Measurements from ENCODE around the gene AGT.

The AGT gene

GRCh38 chr1:230713915-230714764, at the start of gene AGT:
TSS of gene AGT (minus strand) at chr1:230714122. CDS start at chr1:230710823, 3,299 bp downstream.
- Histone ChIP-seq H3K36me3 (ENCODE audit: insufficient read depth, low read length) (no peaks in the 10 kb centered on the region), H3K9ac (ENCODE audit: low read length) (no peak within 1 kb of the TSS), H3K9me3 (ENCODE audit: low read length) (no peaks in the 10 kb centered on the region), H3K4me1 (ENCODE audit: insufficient read depth, low read length) (peaks cover 9% of the 10 kb centered on the region), H3K27me3 (ENCODE audit: control insufficient read depth in 1 of 2, insufficient read depth in 2 of 2, low read length in 2 of 2) (no peaks in the 10 kb centered on the region), H3K4me3 (ENCODE audit: low read depth in 1 of 2, low read length in 2 of 2) (peak within 1 kb of the TSS in 1 of 2 donors; percentile 17), H3K27ac (ENCODE audit: low read depth, low read length) (no peak within 1 kb of the TSS)

- Histone ChIP-seq H3K36me3 (ENCODE audit: insufficient read depth, low read length) (no peaks in the 10 kb centered on the region), H3K4me1 (ENCODE audit: insufficient read depth, low read length) (no peaks in the 10 kb centered on the region), H3K4me3 (ENCODE audit: low read depth in 1 of 2, low read length in 2 of 2) (no peak overlapping the region), H3K27me3 (ENCODE audit: control insufficient read depth in 1 of 2, insufficient read depth in 2 of 2, low read length in 2 of 2) (no peaks in the 10 kb centered on the region), H3K27ac (ENCODE audit: low read depth, low read length) (no peak overlapping the region), H3K9me3 (ENCODE audit: low read length) (no peaks in the 10 kb centered on the region), H3K9ac (ENCODE audit: low read length) (no peak overlapping the region)
Measured at GRCh38 chr1:230761443-230762167, 47.7 kb upstream of the AGT start.

DNA sequence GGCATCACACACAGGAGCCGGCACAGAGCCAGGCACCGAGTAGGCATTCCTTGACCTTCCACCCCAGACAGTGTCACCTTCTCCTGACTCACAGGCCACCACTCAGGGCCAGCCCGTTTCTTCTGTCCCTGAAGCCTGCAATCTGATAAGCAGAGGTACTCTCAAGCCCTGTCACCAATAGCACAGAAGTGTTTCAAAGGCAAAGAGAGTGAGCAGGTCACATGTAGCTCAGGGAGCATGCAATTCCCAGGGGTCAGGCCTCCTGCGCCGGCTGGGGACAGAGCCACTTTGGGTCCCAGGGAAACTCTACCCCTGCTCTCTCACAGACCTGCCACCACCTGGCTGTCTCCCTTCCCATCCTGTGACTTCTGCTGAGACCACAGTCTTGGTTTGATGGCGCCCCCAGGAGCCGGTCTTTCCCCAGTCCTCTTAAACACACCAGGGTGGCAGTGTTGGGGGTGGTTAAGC, 46.5 kb upstream of the AGT start:
- Histone ChIP-seq H3K4me1 (ENCODE audit: insufficient read depth, low read length) (no peaks in the 10 kb centered on the region), H3K9ac (ENCODE audit: low read length) (no peak overlapping the region), H3K27me3 (ENCODE audit: control insufficient read depth in 1 of 2, insufficient read depth in 2 of 2, low read length in 2 of 2) (no peaks in the 10 kb centered on the region), H3K9me3 (ENCODE audit: low read length) (no peaks in the 10 kb centered on the region), H3K4me3 (ENCODE audit: low read depth in 1 of 2, low read length in 2 of 2) (no peak overlapping the region), H3K27ac (ENCODE audit: low read depth, low read length) (no peak overlapping the region), H3K36me3 (ENCODE audit: insufficient read depth, low read length) (no peaks in the 10 kb centered on the region)

DNA sequence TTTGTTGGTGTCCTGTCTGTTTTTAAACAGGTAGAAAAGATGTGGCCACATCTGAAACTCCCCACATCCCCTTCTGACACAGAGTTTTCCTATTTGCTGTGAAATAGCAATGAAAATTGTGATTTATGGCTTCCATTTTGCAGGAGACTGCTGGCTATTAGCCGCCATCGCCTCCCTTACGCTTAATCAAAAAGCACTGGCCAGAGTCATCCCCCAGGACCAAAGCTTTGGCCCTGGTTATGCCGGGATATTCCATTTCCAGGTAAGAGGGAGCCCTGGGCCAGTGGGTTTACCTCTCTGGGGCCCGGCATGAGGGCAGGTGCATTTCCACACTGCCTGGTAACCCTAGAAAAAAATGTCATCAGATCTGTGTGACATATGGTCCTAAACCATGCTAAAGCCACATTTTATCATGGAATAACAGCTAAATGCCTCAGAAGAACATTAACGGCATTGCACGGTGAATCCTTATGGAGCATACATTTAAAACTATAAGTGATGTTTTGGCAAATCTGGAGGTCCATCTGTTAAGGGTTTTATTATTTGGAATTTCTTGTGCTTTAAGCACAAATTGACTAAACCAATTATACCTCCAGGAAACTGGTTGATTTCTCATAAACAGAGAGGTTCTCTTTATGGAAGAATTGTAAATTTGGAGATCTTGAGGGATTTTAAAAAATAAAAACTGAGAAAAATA, 45.6 kb upstream of the AGT start:
- Histone ChIP-seq H3K4me3 (ENCODE audit: low read depth in 1 of 2, low read length in 2 of 2) (no peak overlapping the region), H3K4me1 (ENCODE audit: insufficient read depth, low read length) (no peaks in the 10 kb centered on the region), H3K27me3 (ENCODE audit: control insufficient read depth in 1 of 2, insufficient read depth in 2 of 2, low read length in 2 of 2) (no peaks in the 10 kb centered on the region), H3K27ac (ENCODE audit: low read depth, low read length) (no peak overlapping the region), H3K9ac (ENCODE audit: low read length) (no peak overlapping the region), H3K9me3 (ENCODE audit: low read length) (no peaks in the 10 kb centered on the region), H3K36me3 (ENCODE audit: insufficient read depth, low read length) (no peaks in the 10 kb centered on the region)

- Histone ChIP-seq H3K9me3 (ENCODE audit: low read length) (no peaks in the 10 kb centered on the region), H3K9ac (ENCODE audit: low read length) (no peak overlapping the region), H3K27me3 (ENCODE audit: control insufficient read depth in 1 of 2, insufficient read depth in 2 of 2, low read length in 2 of 2) (no peaks in the 10 kb centered on the region), H3K4me3 (ENCODE audit: low read depth in 1 of 2, low read length in 2 of 2) (no peak overlapping the region), H3K27ac (ENCODE audit: low read depth, low read length) (no peak overlapping the region), H3K36me3 (ENCODE audit: insufficient read depth, low read length) (no peaks in the 10 kb centered on the region), H3K4me1 (ENCODE audit: insufficient read depth, low read length) (no peaks in the 10 kb centered on the region)
Measured at GRCh38 chr1:230758709-230759368, 44.9 kb upstream of the AGT start.

DNA sequence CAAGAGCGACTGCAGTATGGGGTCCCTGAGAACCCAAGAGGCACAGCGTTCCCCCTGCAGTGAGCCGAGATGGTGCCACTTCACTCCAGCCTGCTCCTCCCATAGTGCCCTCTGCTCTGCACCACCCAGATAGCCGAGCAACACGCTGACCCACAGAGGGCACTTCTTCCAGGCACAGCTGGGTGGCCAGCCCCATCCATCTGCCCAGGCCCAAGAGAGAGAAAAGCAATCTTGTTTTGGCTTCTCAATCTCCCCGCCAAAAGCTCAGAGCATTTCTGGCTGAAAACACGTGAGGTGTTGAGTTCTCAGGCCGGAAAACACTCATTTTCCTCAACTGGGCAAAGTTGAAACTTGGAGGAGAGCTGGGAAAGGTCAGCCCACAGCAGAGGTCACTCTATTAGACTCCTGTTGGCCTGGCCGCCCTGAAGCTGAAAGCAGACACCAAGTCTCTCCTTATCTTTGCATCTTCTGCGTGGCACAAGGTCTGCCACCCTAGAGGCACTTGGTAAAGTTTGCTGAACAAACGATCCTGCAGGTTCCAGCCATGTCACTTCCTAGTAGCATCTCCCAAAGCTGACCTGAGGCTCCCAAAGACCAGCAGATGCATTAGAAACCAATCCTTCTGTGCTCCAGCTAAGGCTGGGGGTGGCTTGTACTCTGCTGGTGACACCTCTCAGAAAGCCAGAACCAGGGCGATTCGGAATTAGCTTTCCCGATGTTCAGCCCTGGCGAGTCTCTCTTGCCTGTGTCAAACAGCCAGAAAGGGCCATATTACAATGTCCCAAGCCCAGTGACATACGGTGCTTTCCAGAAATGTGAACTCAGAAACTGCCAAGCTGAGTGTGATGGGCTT, 44.2 kb upstream of the AGT start:
- Histone ChIP-seq H3K4me3 (ENCODE audit: low read depth in 1 of 2, low read length in 2 of 2) (no peak overlapping the region), H3K9me3 (ENCODE audit: low read length) (no peaks in the 10 kb centered on the region), H3K4me1 (ENCODE audit: insufficient read depth, low read length) (no peaks in the 10 kb centered on the region), H3K27ac (ENCODE audit: low read depth, low read length) (no peak overlapping the region), H3K36me3 (ENCODE audit: insufficient read depth, low read length) (no peaks in the 10 kb centered on the region), H3K27me3 (ENCODE audit: control insufficient read depth in 1 of 2, insufficient read depth in 2 of 2, low read length in 2 of 2) (no peaks in the 10 kb centered on the region), H3K9ac (ENCODE audit: low read length) (no peak overlapping the region)

DNA sequence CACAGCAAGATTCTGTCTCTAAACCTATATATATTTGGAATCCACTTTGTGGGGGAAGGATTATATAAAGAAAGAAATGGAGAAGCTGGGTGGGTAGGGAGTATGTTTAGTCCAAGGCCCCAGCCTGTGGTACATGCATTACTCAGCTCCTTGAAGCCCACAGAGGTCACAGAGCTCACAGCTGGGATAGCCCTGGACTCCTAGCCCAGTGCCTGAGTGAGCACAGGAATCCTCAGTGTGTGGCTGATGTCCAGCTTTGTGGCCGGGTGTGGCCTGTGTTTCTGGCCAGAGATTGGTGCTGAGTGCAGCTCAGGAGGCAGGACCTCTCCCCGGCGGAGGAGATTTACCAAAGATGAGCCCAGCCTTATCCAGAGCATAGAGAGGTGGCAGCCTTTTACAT, 40.9 kb upstream of the AGT start:
- Histone ChIP-seq H3K9me3 (ENCODE audit: low read length) (no peaks in the 10 kb centered on the region), H3K4me3 (ENCODE audit: low read depth in 1 of 2, low read length in 2 of 2) (no peak overlapping the region), H3K9ac (ENCODE audit: low read length) (no peak overlapping the region), H3K27ac (ENCODE audit: low read depth, low read length) (no peak overlapping the region), H3K4me1 (ENCODE audit: insufficient read depth, low read length) (no peaks in the 10 kb centered on the region), H3K36me3 (ENCODE audit: insufficient read depth, low read length) (no peaks in the 10 kb centered on the region), H3K27me3 (ENCODE audit: control insufficient read depth in 1 of 2, insufficient read depth in 2 of 2, low read length in 2 of 2) (no peaks in the 10 kb centered on the region)

GRCh38 chr1:230753586-230754251, 39.8 kb upstream of the AGT start:
- no peak overlapping the region for H3K27ac ChIP-seq (ENCODE audit: low read depth, low read length)
- no peaks in the 10 kb centered on the region for H3K4me1 ChIP-seq (ENCODE audit: insufficient read depth, low read length)
- H3K36me3 ChIP-seq (ENCODE audit: insufficient read depth, low read length) = no peaks in the 10 kb centered on the region
- H3K9me3 ChIP-seq (ENCODE audit: low read length) = no peaks in the 10 kb centered on the region
- H3K4me3 ChIP-seq (ENCODE audit: low read depth in 1 of 2, low read length in 2 of 2) = peak overlapping the region in 1 of 2 donors; percentile 4
- no peaks in the 10 kb centered on the region for H3K27me3 ChIP-seq (ENCODE audit: control insufficient read depth in 1 of 2, insufficient read depth in 2 of 2, low read length in 2 of 2)
- H3K9ac ChIP-seq (ENCODE audit: low read length) = no peak overlapping the region

DNA sequence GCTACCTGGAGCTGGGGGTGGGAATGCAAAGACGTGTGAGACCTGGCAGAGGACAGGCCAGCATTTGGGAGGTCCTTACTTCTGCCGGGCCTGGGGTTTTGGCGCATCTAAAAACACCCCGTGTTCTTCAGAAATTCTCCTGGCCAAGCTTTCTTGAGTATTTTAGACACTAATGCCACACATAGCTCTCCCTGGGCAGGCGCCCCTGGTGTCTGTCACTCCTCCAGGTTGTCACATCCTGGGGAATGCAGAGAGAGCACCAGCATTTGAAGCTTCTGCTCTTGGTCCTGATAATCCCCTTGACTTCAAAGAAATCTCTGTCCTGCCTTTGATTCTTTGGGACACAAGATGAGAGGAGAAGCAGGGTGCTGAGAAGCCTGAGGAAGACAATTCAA, 39.3 kb upstream of the AGT start:
- Histone ChIP-seq H3K27me3 (ENCODE audit: control insufficient read depth in 1 of 2, insufficient read depth in 2 of 2, low read length in 2 of 2) (no peaks in the 10 kb centered on the region), H3K4me1 (ENCODE audit: insufficient read depth, low read length) (no peaks in the 10 kb centered on the region), H3K4me3 (ENCODE audit: low read depth in 1 of 2, low read length in 2 of 2) (no peak overlapping the region), H3K9ac (ENCODE audit: low read length) (no peak overlapping the region), H3K36me3 (ENCODE audit: insufficient read depth, low read length) (no peaks in the 10 kb centered on the region), H3K9me3 (ENCODE audit: low read length) (no peaks in the 10 kb centered on the region), H3K27ac (ENCODE audit: low read depth, low read length) (no peak overlapping the region)

- Histone ChIP-seq H3K4me3 (ENCODE audit: low read depth in 1 of 2, low read length in 2 of 2) (no peak overlapping the region), H3K27me3 (ENCODE audit: control insufficient read depth in 1 of 2, insufficient read depth in 2 of 2, low read length in 2 of 2) (no peaks in the 10 kb centered on the region), H3K27ac (ENCODE audit: low read depth, low read length) (no peak overlapping the region), H3K9me3 (ENCODE audit: low read length) (no peaks in the 10 kb centered on the region), H3K9ac (ENCODE audit: low read length) (no peak overlapping the region), H3K4me1 (ENCODE audit: insufficient read depth, low read length) (no peaks in the 10 kb centered on the region), H3K36me3 (ENCODE audit: insufficient read depth, low read length) (no peaks in the 10 kb centered on the region)
Measured at GRCh38 chr1:230752407-230752806, 38.5 kb upstream of the AGT start.

All from muscle layer of colon (tissue), 2 donors.